HG02870 (cell line): ENCODE measurements around the gene S1PR3.

Experiments
- ATAC-seq: cut with Tn5 transposase; IDR thresholded peaks from one replicate; pipeline ENCODE4 v1.9.1; 2021; ENCODE audit warnings: mild to moderate bottlenecking, moderate library complexity; ENCODE audit not compliant: unreplicated experiment

Gene S1PR3

GRCh38 chr9:89029788-89030187 is 38.5 kb downstream of the S1PR3 start:
- ATAC-seq, result no peak

- ATAC-seq, result no peak
Observed at GRCh38 chr9:89032173-89032572, 40.9 kb downstream of the S1PR3 start.

DNA sequence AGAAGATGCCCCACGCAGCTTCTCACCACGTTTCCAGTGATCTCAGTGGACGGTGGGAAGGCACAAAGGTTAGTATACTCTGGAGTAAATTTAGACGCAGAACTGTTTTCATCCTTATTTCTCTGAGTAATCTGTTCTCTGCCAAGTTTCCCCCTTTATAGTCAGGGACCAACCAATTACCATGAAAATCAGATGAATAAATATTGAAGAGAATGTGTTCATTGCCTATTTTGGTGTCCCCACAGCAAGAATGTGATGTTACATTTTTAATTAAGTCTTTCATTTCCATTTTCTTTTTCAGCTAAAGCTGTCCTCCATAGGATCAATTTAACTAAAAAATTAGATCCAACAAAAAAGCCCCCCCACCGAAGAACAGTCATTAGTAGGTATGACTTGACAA is 41.4 kb downstream of the S1PR3 start:
- ATAC-seq, result no peak

GRCh38 chr9:89036383-89036782 is 45.1 kb downstream of the S1PR3 start:
- ATAC-seq, result no peak

DNA sequence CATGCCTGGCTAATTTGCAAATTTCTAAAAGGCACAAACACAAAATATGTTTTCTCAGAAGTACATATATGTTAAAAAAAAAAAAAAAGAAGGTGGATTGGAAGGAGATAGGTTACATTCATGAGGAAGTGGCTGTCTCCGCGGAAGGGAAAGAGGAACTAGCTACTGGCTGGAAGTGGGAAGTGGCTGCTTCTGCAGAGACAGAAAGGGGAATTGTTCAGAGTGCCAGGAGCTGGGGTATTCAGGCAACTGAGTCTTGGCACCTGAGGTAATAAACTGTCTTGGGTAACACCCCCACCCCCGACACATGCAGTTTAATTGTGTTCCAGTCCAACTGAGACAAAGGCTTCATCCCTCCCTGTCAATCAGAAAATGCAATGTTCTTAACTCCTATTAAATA is 45.6 kb downstream of the S1PR3 start:
- no peak for ATAC-seq

- no peak for ATAC-seq
Observed at GRCh38 chr9:89037346-89037745, 46.1 kb downstream of the S1PR3 start.

- no peak for ATAC-seq
Observed at GRCh38 chr9:89037891-89038290, 46.6 kb downstream of the S1PR3 start.

DNA sequence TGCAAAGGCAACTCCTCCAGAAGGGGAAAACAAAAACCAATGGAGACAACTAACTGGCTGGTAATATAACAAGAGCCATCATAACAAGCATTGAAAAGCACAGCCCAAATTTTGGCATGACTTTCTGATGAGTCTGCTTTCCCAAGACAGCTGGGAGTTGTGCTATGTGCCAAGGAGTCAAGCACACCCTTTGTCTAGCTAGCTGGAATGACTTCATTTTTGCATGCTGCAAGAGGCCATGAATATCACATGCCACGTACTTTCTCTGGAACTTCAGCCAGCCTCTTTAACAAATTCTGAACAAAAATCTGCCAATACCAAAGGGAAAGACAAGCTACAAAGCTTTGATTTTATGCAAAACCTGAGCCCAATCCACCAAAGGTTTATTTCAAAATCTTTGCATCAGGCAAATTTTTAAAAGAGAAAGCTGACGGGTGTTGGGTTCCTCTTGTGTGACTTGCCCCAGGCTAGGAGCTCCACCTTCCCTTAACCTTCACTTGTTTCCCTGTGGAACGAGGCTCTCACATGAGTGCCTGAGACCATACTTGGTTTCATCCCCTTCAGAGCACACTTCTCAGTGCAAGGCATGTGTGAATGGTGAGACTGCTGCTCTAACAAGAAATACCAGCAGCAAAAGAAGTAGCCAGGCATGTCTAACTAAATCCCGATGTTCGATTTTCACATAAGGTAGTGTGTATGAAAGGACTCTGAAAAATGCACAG is 47.3 kb downstream of the S1PR3 start:
- ATAC-seq, result no peak

DNA sequence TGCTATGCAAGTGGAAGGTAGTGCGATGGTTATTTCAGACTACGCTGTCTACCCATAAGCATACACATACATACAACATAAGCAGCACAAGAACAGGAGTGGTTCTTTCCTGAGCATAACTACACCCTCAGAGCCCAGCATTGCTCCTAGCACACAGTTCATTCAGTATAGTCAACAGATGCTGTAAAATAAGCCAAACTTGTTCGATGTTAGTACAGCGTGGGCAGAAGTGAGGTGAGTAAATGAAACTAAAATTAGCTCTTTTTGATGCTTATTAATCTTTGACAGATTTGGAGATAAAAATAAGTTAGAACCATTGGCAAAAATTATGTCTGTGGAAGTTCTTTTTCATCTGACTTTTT is 47.8 kb downstream of the S1PR3 start:
- no peak for ATAC-seq

GRCh38 chr9:89039664-89040063 is 48.4 kb downstream of the S1PR3 start:
- no peak for ATAC-seq

DNA sequence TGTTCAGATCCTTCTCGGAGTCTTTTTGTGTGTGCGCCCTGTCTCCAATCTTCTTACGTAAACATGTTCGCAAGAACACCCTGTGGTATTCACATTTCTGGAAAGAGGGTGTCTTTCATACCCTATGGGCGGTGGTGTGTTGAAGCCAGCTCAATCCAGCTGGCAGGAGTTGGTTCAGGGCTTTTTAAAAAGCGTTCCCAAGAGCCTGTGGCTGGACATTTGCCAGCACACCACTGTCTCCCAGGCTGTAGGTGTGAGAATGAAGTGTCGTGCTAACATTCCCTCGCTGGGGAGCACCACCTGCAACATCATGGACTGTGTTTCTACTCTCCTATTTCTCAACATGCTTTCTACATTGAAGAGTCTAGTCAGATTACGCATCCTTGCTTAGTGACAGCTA is 51.7 kb downstream of the S1PR3 start:
- no peak for ATAC-seq

DNA sequence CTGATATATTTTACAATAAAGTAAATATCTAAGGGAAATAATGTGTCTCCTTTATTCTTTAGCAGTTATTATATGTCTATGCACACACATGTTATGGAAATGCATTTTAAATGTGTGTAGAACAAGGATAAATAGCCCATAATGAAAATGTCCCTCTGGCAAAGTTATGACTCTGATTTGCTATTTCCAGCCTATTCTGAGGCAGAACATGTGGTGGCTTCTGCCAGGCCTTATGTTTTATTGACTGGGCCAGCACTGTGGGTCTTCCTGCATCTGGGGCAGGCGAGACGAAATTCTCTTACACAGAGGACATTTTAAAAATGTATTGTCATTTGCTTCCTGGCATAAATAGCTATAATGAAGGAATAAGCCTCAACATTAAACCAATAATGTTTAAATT is 52.8 kb downstream of the S1PR3 start:
- ATAC-seq, result no peak

DNA sequence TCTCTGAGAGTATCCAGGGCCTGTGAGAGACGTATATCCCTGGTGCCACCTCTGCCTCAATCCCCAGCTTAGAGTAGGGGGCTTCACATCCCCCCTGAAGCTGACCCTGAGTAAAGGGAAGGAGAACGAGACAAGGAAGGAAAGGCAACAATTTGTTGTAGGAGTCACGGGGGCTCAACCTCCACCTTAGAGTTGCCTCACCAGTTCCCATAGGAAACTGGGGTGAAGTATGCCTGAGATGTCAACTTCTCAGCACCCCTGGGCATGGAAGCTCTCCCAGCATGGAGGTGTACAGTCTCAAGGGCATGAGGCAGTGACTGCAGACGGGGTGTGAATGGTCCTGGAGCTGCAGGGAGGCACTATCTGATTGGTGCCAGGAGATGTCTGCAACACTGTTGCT is 53.6 kb downstream of the S1PR3 start:
- no peak for ATAC-seq

- ATAC-seq, result no peak
Observed at GRCh38 chr9:89046832-89047231, 55.6 kb downstream of the S1PR3 start.

GRCh38 chr9:89047667-89048066 is 56.4 kb downstream of the S1PR3 start:
- no peak for ATAC-seq

DNA sequence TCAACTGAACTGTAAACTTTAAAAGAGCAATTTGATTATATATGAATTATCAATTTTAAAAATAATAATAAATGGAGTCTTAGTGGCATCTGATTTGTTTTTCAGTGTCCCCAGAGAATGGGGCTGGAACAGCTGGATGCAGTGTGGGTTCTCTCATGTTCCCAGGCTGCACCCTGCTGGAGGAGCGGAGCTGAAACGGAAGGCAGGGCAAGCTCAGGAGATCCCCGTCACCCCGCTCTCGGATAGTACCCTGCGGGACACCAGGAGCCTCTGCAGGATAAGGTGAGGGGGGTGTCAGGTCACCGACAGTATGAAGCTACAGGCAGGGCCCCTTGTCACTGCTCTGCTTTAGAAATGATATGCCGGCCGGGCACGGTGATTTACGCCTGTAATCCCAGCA is 57.3 kb downstream of the S1PR3 start:
- no peak for ATAC-seq

GRCh38 chr9:89049646-89050045 is 58.4 kb downstream of the S1PR3 start:
- no peak for ATAC-seq

GRCh38 chr9:89051421-89052025 is 60.3 kb downstream of the S1PR3 start:
- ATAC-seq, result no peak

DNA sequence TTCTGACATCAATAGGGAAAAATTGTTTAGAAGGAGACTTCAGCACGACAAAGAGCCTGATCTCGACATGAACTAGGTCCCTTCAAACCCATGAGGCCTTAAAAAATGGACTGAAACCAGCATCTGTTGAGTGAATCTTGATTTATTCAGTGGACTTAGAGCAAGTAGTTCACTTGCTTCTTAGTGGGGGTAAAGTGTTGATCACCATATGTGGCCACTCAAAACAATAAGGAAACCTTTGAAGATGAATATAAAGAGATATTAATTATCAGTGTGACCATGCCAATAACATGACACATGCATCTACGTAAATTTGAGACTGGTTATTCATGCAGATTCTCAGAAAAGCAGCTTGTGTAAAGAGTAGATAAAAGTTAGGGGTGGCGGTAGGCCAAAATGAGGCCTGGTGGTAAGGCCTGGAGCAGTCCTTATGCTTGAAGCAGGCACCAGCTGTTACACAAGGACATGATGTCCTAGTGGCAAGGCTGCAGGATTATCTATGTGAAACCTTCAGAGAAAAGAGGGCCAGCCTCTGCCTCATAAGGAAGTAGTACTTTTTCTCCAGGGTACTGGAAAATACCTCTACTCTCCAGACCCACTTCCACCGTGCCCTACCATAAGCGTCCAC is 61.3 kb downstream of the S1PR3 start:
- no peak for ATAC-seq

GRCh38 chr9:89053301-89053700 is 62.0 kb downstream of the S1PR3 start:
- ATAC-seq, result no peak
